Hepatocyte (in vitro differentiated cells): ENCODE results near the gene DBN1. TPM values are rescaled to one million over a fixed set of nuclear protein-coding genes. Genes with fewer than 3 reads are reported as not detected.

ENCODE experiments used
- DNase-seq: peaks from one replicate; pipeline ENCODE4 v3.0.0-alpha.2; 2016; ENCODE audit warnings: low spot score
- H2AFZ ChIP-seq: fragments of 200-600 bp; sonication (generic); 2 replicates; pipeline ENCODE4 v1.6.0; 2016; ENCODE audit warnings: antibody characterized with exemption, mild to moderate bottlenecking
- H3K27ac ChIP-seq: fragments of 200-600 bp; sonication (generic); 2 replicates; pipeline ENCODE4 v1.5.1; 2016; ENCODE audit warnings: mild to moderate bottlenecking
- H3K27me3 ChIP-seq: fragments of 200-600 bp; sonication (generic); 2 replicates; pipeline ENCODE4 v1.6.1; 2016
- H3K36me3 ChIP-seq: fragments of 200-600 bp; sonication (generic); replicated peaks from 2 replicates; pipeline ENCODE4 v1.5.1; 2016; ENCODE audit warnings: low read depth; ENCODE audit not compliant: insufficient read depth
- H3K4me1 ChIP-seq: fragments of 200-600 bp; sonication (generic); 2 replicates; pipeline ENCODE4 v1.5.1; 2016; ENCODE audit warnings: mild to moderate bottlenecking, moderate library complexity; ENCODE audit not compliant: insufficient read depth
- H3K4me2 ChIP-seq: fragments of 200-600 bp; sonication (generic); 2 replicates; pipeline ENCODE4 v1.6.0; 2016
- H3K4me3 ChIP-seq: fragments of 200-600 bp; sonication (generic); 2 replicates; pipeline ENCODE4 v1.5.1; 2016; ENCODE audit warnings: mild to moderate bottlenecking
- H3K79me2 ChIP-seq: fragments of 200-600 bp; sonication (generic); 2 replicates; pipeline ENCODE4 v1.6.0; 2017; ENCODE audit warnings: mild to moderate bottlenecking
- H3K9me2 ChIP-seq: fragments of 200-600 bp; sonication (generic); replicated peaks from 2 replicates; pipeline ENCODE4 v1.6.0; 2017; ENCODE audit warnings: mild to moderate bottlenecking; ENCODE audit not compliant: insufficient read depth
- H3K9me3 ChIP-seq: fragments of 200-600 bp; sonication (generic); 2 replicates; pipeline ENCODE4 v1.5.1; 2016; ENCODE audit warnings: low read depth, mild to moderate bottlenecking
- H4K20me1 ChIP-seq: fragments of 200-600 bp; sonication (generic); 2 replicates; pipeline ENCODE4 v1.6.0; 2016; ENCODE audit warnings: mild to moderate bottlenecking; ENCODE audit not compliant: insufficient read depth, poor library complexity, severe bottlenecking
- EZH2 ChIP-seq: fragments of 200-600 bp; sonication (generic); IDR thresholded peaks from 2 replicates; pipeline ENCODE4 v1.6.1; 2016; ENCODE audit warnings: antibody characterized with exemption, mild to moderate bottlenecking, borderline replicate concordance
- EZH2phosphoT487 ChIP-seq: fragments of 200-600 bp; sonication (generic); IDR thresholded peaks from one replicate; pipeline ENCODE4 v1.6.1; 2018; ENCODE audit warnings: antibody characterized with exemption, mild to moderate bottlenecking, low read depth, moderate library complexity; ENCODE audit not compliant: unreplicated experiment, severe bottlenecking
- WGBS: methylation state at CpG from one replicate; pipeline ENCODE4 v1.1.6; 2016; ENCODE audit warnings: low lambda C conversion rate; ENCODE audit errors: missing lambda C conversion rate; 5-methylcytosine and 5-hydroxymethylcytosine counted together
- polyA plus RNA-seq: library from polyadenylated mRNA; unstranded; fragments of >200 nt; fragmentation: Nextera tagmentation; extraction: Ambion mirVana; gene quantifications from 2 replicates; pipeline ENCODE4 v1.2.1, GENCODE V29; 2016
- total RNA-seq: library from RNA; depleted of rRNA; stranded (reverse); fragments of >200 nt; gene quantifications from 2 replicates; pipeline ENCODE4 v1.2.3, GENCODE V29; 2014
- TF ChIP-seq, protein P1 (sequence below): fragments of 200-600 bp; sonication (generic); IDR thresholded peaks from 2 replicates; pipeline ENCODE4 v1.5.1; 2016; ENCODE audit warnings: antibody characterized with exemption, mild to moderate bottlenecking; ENCODE audit not compliant: poor library complexity

DBN1 gene
- 83.7 and 107 TPM in 2 replicates for total RNA-seq
- 116 and 122 TPM in 2 replicates for polyA plus RNA-seq

GRCh38 chr5:177473443-177474001 lies at the start of gene DBN1:
DBN1 (minus strand) TSS chr5:177473634; CDS start chr5:177473521, 113 bp downstream.
- H3K4me2 ChIP-seq, result peak within 1 kb of the TSS; percentile 96
- H3K4me1 ChIP-seq, result peaks cover 17% of the 10 kb centered on the region
- H3K79me2 ChIP-seq, result peaks cover 44% of the 10 kb centered on the region
- DNase-seq, result peak; percentile 89
- peak within 1 kb of the TSS; percentile 92 for H3K4me3 ChIP-seq
- WGBS, result 0% methylated on average over 1 of the region's 69 CpGs
- no peaks in the 10 kb centered on the region for H3K9me3 ChIP-seq
- H4K20me1 ChIP-seq, result peaks cover 41% of the 10 kb centered on the region
- H3K36me3 ChIP-seq, result no peaks in the 10 kb centered on the region
- no peaks in the 10 kb centered on the region for H3K9me2 ChIP-seq
- TF ChIP-seq EZH2phosphoT487, result no peak
- no peak for TF ChIP-seq EZH2
- TF ChIP-seq, protein P1, sequence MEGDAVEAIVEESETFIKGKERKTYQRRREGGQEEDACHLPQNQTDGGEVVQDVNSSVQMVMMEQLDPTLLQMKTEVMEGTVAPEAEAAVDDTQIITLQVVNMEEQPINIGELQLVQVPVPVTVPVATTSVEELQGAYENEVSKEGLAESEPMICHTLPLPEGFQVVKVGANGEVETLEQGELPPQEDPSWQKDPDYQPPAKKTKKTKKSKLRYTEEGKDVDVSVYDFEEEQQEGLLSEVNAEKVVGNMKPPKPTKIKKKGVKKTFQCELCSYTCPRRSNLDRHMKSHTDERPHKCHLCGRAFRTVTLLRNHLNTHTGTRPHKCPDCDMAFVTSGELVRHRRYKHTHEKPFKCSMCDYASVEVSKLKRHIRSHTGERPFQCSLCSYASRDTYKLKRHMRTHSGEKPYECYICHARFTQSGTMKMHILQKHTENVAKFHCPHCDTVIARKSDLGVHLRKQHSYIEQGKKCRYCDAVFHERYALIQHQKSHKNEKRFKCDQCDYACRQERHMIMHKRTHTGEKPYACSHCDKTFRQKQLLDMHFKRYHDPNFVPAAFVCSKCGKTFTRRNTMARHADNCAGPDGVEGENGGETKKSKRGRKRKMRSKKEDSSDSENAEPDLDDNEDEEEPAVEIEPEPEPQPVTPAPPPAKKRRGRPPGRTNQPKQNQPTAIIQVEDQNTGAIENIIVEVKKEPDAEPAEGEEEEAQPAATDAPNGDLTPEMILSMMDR, result no peak
- peak within 1 kb of the TSS; percentile 87 for H3K27ac ChIP-seq
- H2AFZ ChIP-seq, result peak within 1 kb of the TSS; percentile 68
- H3K27me3 ChIP-seq, result no peaks in the 10 kb centered on the region

DNA sequence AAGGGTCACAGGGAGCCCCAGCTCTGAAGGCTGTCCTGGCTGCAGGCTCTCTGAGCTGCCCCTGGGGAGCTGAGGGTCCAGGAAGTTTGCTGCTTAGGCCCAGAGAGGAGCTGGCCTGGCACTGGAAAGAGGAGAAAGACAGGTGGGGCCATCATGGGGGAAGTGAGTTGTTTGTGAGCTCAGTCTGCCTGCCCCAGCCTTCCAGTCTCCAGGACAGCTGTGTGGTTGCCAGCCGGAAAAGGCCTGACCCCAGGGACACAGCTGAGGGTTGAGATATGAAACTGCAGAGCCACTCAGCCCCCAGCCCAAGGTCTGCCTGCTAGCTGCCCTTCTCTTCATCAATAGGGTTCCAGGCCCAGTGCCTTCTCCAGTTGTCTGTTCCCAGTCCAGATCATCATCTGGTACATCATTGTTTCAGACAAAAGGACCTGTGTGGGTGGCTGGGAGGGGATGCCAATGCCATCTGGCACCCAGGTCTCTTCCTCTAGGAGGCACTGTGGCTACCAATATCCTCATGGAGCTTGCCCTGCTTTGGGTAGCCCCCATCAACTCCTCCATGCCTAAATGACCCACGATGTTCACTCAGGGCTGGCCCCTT lies 47.6 kb upstream of the DBN1 start:
- peaks cover 10% of the 10 kb centered on the region for H3K79me2 ChIP-seq
- no peak overlapping the region for H3K27ac ChIP-seq
- no peaks in the 10 kb centered on the region for H3K9me3 ChIP-seq
- H3K4me3 ChIP-seq, result no peak overlapping the region
- no peak for TF ChIP-seq EZH2
- TF ChIP-seq, protein P1, result no peak
- no peaks in the 10 kb centered on the region for H3K27me3 ChIP-seq
- no peaks in the 10 kb centered on the region for H4K20me1 ChIP-seq
- no peak overlapping the region for H2AFZ ChIP-seq
- H3K36me3 ChIP-seq, result no peaks in the 10 kb centered on the region
- WGBS, result 94% methylated on average over 2 of the region's 2 CpGs
- H3K4me2 ChIP-seq, result no peak overlapping the region
- no peak for DNase-seq
- peaks cover 1% of the 10 kb centered on the region for H3K4me1 ChIP-seq
- no peaks in the 10 kb centered on the region for H3K9me2 ChIP-seq

DNA sequence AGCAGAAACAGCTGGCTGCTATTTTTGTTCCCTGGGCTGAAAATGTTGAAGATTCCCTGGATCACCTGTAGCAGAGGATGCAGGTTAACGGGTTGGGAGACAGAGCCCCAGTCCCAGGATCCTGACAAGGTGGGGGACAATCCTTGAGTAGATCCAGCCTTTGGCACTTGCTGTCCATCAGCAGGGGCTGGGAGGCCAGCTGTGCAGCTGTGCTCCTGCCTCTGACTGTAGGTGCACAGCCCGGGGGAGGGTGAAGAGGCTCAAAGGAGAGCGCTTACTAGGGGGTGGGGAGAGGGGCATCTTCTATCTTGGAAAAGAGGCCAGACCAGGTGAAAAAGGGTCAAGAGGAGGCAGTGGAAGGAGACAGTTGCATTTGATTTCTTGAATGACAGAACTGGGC lies 46.8 kb upstream of the DBN1 start:
- Histone ChIP-seq H3K4me3 (no peak overlapping the region), H3K9me3 (no peaks in the 10 kb centered on the region), H3K27me3 (no peaks in the 10 kb centered on the region), H3K36me3 (no peaks in the 10 kb centered on the region), H3K9me2 (no peaks in the 10 kb centered on the region), H2AFZ (no peak overlapping the region), H4K20me1 (no peaks in the 10 kb centered on the region), H3K4me1 (peaks cover 4% of the 10 kb centered on the region), H3K79me2 (peaks cover 18% of the 10 kb centered on the region), H3K4me2 (no peak overlapping the region), H3K27ac (no peak overlapping the region)
- 100% methylated on average over 3 of the region's 3 CpGs for WGBS
- DNase-seq, result no peak
- TF ChIP-seq, protein P1, result no peak
- TF ChIP-seq EZH2phosphoT487 (no peak), EZH2 (no peak)
